Activated CD4-positive, alpha-beta T cell treated with anti-CD3 and anti-CD28 coated beads for 4 hours (primary cell): ENCODE data around the gene EXOC3L4.
"Not testable (repeated sequence)": the region's sequence is repeated elsewhere in the genome, so short reads cannot be mapped to it uniquely, and the experiment has no call there.

Experiments used
- DNase-seq, 2 donors: peaks; one replicate each; pipeline ENCODE4 v3.0.0-alpha.2; 2020

EXOC3L4 gene

GRCh38 chr14:103136388-103137271 is 42.1 kb downstream of the EXOC3L4 start:
- DNase-seq = no peak

- DNase-seq = no peak
These were observed 43.3 kb downstream of the EXOC3L4 start for GRCh38 chr14:103137689-103138300.

DNA sequence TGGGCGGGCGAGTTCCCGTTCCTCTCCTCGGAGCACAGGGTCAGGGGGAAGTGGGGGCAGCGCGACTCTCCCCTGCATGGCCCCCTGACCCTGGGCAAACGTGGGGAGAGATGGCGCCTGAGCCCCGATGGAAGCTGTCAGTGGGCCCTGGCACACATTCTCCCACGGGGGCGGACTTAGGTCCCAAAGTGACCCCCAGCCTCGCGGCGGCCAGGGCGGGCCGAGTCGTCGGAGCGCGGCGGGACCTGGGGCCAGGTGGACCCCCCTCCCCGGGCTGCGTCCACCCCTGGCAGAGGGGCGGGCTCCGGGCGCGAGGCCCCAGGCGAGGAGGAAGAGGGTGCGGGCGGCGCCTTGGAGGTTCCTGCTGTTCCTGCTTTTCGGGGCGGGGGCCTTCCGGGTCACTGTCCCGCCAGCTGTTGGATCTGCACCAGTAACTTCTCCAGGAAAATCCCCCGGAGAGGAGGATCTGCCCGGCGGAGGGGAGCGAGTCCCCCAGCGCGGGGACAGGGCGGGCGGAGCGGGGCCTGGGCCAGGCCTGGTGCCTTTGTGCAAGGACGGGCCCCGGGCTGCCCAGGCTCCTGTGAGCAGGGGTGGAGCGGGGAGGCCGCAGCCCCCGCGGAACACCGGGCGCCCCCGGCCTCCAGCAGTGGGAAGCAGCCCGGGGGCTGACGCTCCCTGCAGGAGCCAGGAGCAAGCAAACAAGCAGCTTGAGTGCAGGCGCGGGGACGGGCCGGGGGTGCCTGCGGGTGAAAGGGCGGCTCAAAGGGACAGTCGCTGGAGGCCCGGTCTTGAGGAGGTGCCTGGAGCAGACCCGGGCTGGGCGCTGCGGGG is 44.0 kb downstream of the EXOC3L4 start:
- no peak for DNase-seq

DNA sequence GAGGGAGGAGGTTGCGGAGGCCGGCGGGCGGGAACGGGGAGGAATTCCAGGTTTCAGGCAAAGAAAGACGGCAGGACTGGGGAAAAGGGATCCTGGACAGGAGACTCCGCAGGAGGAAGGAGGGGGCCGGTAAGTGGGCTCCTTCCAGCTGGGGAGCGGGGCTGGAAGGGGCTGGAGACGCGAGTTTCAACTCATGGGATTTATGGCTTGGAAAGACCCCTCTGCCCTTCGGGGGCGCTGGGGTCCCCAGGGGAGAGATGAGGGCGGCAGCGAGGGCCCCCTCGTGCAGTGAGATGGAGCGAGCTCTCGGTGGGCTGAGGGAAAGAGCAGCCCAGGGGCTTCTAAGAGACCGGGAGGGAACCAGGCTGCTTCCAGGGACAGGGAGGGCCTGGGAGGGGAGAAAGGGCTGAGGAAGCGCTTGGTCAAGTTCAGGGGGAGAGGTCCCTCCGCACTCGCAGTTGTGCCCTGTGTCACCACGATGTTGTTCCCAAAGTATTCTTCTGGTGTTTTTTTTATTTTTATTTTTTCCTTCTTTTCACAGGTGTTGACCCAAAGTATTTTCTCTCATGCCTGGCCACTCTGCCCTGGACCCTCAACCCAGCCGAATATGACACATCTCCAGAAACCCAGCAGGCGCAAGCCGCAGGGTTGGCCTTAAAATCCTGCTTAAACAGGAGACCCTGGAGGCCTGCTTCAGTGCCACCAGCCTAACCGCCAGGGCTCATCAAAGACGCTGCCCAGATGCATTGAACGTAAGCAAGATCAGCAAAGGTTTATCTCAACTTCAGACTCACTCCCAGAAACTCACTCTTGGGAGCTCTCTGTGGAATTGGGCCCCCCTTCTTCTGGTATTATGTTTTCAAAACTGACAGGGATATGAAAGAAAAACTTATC is 44.9 kb downstream of the EXOC3L4 start:
- DNase-seq = no peak

- DNase-seq = no peak
These were observed 46.0 kb downstream of the EXOC3L4 start for GRCh38 chr14:103140316-103141109.

DNA sequence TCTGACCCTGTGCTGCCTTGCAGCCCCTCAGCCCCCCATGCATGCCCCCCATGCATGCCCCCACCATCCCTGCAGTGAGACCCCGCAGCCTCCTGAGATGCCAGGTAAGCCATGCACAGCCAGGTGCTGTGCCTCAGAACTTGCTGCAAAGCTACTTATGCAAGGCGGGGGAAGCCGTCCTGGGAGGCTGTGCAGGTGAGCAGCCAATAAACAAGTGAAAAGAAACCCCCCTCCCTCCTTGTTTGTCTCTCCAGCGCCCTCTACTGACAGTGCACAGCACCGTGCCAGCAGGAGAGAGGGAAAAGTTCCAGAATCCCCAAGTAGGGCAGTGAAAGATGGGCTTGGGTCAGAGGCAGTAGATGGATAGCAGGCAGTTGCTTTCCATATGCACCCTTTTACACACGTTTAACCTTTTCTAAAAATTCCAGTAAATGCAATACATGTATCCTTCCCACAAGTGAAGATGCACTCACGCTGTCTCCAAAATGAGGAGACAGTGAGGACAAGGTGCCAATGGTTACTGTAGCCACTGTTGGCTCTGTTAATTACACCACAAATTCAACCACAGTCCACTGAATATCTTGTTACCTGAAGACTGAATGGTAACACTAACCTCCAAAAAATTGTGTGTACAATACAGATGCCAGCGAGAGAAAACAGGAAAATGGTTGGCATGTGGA is 46.7 kb downstream of the EXOC3L4 start:
- DNase-seq = no peak

DNA sequence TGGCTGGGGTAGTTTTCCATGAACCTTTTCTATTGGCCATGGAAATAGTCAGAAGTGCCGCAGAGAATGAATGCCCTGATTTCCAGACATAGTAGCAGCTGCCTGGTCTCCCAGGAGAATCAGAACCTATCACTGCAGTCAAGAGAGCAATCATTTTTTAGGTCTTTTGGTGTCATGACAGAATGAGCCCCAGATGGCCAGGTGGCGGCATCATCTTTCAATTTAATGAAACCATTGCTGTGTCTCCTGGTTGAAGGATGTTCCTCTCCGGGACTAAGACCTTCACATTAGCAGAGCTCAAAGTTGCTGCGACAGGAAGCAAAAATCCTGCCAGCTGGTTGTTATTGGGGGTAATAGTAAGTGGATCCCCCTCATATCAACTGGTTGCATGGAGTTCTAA is 47.5 kb downstream of the EXOC3L4 start:
- DNase-seq = no peak

- no peak for DNase-seq
These were observed 48.3 kb downstream of the EXOC3L4 start for GRCh38 chr14:103142721-103143302.

DNA sequence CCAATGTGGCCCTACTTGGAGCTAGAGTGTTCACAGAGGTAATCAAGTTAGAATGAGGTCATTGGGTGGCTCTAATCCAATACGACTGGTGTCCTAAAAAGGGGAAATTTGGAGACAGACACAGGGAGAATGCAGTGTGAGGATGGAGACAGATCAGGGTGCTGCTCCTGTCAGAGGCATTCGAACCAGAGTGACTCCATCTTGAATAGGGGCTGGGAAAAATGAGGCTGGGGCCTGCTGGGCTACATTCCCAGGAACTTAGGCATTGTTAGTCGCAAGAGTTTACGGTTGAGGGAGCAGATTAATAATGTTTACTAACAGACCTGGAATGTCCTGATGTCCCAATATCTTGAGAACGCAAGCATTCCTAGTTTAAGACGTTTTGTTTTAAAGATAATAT is 49.0 kb downstream of the EXOC3L4 start:
- DNase-seq = no peak

DNA sequence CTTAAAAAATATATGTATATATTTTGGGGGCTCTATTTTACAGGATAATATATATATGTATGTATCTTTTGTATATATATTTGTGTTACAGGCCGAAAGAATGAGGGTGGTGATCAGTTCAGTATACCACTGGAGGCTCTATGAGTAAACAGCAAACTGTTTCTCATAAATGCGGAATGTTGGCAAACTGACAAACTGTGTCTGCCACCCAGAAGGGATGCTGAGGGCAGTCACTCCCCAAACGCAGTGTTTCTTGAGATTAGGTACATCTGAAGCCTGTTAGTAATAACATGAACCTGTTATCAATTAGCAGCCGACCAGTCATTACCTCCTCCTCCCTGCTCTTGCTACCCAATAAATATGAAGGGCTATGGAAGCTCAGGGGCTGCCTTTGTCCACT is 49.6 kb downstream of the EXOC3L4 start:
- no peak for DNase-seq

- DNase-seq = no peak
These were observed 51.7 kb downstream of the EXOC3L4 start for GRCh38 chr14:103146141-103146709.

GRCh38 chr14:103149351-103150237 is 55.1 kb downstream of the EXOC3L4 start:
- no peak for DNase-seq

- no peak for DNase-seq
These were observed 56.9 kb downstream of the EXOC3L4 start for GRCh38 chr14:103151270-103151945.

DNA sequence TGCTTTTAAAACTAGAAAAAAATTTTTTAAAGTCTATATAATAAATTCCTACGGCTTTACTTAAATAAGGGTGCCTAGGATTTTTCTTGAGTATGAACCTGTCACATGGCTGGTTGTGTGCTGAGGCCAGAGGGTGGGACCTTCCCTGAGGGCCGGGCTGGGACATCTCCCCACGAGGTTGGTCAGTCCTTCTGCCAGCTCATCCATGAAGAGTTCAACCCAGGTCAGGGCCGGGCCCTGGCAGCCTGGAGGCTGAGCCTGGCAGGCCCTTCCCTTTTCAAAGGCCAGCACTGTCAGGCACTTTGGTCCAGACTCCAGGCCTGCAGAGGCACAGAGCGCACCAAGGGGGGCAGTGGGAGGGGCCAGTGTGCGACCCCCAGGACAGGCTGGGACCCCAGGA is 60.5 kb downstream of the EXOC3L4 start:
- DNase-seq = no peak

- not testable (repeated sequence) for DNase-seq
These were observed 60.9 kb downstream of the EXOC3L4 start for GRCh38 chr14:103155416-103155815.

DNA sequence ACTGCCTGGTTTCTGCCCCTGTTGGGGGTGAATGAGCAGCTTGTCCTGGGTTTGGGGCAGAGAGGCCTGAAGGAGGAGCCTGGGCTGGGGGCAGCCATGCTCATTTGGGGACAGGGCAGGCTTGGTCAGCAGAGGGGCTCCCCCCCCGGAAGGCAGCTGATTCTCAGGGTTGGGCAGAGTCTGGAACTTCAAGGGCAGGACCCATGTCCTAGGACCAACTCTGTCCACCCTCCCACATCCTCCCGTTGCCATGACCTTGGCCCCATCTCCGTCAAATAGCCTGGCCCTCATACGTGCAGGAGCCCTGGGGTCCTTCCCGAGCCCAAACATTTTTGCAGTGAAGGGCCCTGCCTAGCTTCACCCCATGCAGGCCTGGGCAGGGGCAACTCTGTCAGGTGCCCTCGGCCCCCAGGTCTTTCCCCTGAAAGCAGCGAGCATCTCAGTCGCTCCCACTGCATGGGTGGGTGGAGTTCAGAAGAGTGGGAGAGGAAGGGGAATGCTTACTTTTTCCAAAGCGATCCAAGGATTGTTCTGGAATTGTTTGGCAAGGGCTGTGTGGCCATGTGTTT is 61.4 kb downstream of the EXOC3L4 start:
- DNase-seq = no peak

DNA sequence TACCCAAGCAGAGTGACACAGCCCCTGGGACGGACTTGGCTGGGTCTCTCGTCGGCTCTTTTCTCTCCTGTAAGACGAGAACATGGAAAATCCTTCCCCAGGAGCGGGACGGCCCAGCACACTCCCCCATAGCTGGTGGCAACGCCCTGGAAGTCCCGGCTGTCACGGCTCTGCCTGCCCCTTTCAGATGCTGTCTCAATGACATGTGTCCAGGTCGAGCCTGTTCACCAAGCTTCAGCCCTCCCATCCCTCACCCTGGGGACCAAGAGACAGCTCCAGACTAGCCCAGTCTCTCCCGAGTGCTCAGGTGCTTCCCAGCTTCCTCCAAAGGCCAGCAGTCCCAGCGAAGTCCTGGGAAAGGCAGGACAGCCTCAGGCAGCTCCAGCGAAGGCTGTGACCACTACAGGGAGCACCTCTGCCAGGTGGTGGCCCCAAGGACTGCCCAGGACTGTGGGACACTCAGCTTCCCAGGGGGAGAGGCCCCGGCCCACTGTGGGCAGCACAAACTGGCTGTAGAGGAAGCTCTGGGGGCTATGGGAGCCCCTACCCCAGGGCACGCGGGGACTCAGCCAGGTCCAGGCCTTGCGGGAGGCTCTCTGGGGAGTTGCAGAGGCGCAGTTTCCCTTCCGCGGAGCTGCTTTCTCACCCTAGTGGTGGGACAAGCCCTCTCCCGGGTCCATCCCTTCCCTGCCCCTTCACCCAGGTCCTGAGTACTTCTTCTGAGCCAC is 62.3 kb downstream of the EXOC3L4 start:
- no peak for DNase-seq
